Mesendoderm (in vitro differentiated cells): Measurements from ENCODE around the gene SPR.
A peak's percentile ranks its signal among the peaks of the same experiment; 100 is the strongest.

ENCODE experiments used
- DNase-seq: peaks from one replicate; pipeline ENCODE4 v3.0.0; 2013
- H2AK5ac ChIP-seq: 2 replicates; pipeline ENCODE4 v1.6.1; 2013; ENCODE audit warnings: low read length, inconsistent platforms
- H2BK120ac ChIP-seq: 2 replicates; pipeline ENCODE4 v1.6.1; 2013; ENCODE audit warnings: low read depth, mild to moderate bottlenecking, low read length, moderate library complexity, mixed read lengths
- H2BK15ac ChIP-seq: replicated peaks from 2 replicates; pipeline ENCODE4 v1.6.1; 2013; ENCODE audit warnings: low read depth, mild to moderate bottlenecking, moderate library complexity
- H2BK5ac ChIP-seq: 2 replicates; pipeline ENCODE4 v1.6.1; 2013; ENCODE audit warnings: low read length, inconsistent platforms
- H3K18ac ChIP-seq: 2 replicates; pipeline ENCODE4 v1.6.1; 2013; ENCODE audit warnings: mild to moderate bottlenecking, low read length, mixed read lengths
- H3K23ac ChIP-seq: one replicate; pipeline ENCODE4 v1.6.1; 2013; ENCODE audit warnings: low read length
- H3K27ac ChIP-seq: 2 replicates; pipeline ENCODE4 v1.5.1; 2013; ENCODE audit warnings: low read depth, mild to moderate bottlenecking, inconsistent platforms, low read length, moderate library complexity
- H3K27me3 ChIP-seq: 2 replicates; pipeline ENCODE4 v1.6.1; 2013; ENCODE audit warnings: low read length, control low read depth, mild to moderate bottlenecking, inconsistent platforms; ENCODE audit not compliant: insufficient read depth, poor library complexity
- H3K36me3 ChIP-seq: 2 replicates; pipeline ENCODE4 v1.6.1; 2013; ENCODE audit warnings: low read length, inconsistent platforms; ENCODE audit not compliant: control insufficient read depth, insufficient read depth
- H3K4ac ChIP-seq: one replicate; pipeline ENCODE4 v1.6.1; 2013; ENCODE audit warnings: low read depth, mild to moderate bottlenecking, low read length, moderate library complexity
- H3K4me1 ChIP-seq: 2 replicates; pipeline ENCODE4 v1.6.1; 2013; ENCODE audit warnings: low read depth, low read length, inconsistent platforms; ENCODE audit not compliant: control insufficient read depth
- H3K4me2 ChIP-seq: 2 replicates; pipeline ENCODE4 v1.6.1; 2013; ENCODE audit warnings: low read length
- H3K4me3 ChIP-seq: 2 replicates; pipeline ENCODE4 v1.5.1; 2013; ENCODE audit warnings: mild to moderate bottlenecking, low read length
- H3K56ac ChIP-seq: one replicate; pipeline ENCODE4 v1.6.1; 2013; ENCODE audit warnings: low read length
- H3K79me1 ChIP-seq: 2 replicates; pipeline ENCODE4 v1.6.1; 2013; ENCODE audit warnings: low read length, inconsistent platforms
- H3K79me2 ChIP-seq: 2 replicates; pipeline ENCODE4 v1.6.1; 2013; ENCODE audit warnings: mild to moderate bottlenecking, low read length; ENCODE audit not compliant: control insufficient read depth, insufficient read depth
- H3K9ac ChIP-seq: 2 replicates; pipeline ENCODE4 v1.6.1; 2013; ENCODE audit warnings: low read length, inconsistent platforms
- H4K5ac ChIP-seq: one replicate; pipeline ENCODE4 v1.6.1; 2013; ENCODE audit warnings: low read length
- H4K8ac ChIP-seq: one replicate; pipeline ENCODE4 v1.6.1; 2013; ENCODE audit warnings: low read depth, mild to moderate bottlenecking, control low read depth, low read length, moderate library complexity
- WGBS: extraction: QIAGEN DNeasy Blood & Tissue Kit; methylation state at CpG from one replicate; pipeline ENCODE4 v1.1.7; 2013; ENCODE audit warnings: low lambda C conversion rate, missing lambda C conversion rate; ENCODE audit not compliant: insufficient coverage; ENCODE audit errors: extremely low coverage; 5-methylcytosine and 5-hydroxymethylcytosine counted together

Gene SPR

DNA sequence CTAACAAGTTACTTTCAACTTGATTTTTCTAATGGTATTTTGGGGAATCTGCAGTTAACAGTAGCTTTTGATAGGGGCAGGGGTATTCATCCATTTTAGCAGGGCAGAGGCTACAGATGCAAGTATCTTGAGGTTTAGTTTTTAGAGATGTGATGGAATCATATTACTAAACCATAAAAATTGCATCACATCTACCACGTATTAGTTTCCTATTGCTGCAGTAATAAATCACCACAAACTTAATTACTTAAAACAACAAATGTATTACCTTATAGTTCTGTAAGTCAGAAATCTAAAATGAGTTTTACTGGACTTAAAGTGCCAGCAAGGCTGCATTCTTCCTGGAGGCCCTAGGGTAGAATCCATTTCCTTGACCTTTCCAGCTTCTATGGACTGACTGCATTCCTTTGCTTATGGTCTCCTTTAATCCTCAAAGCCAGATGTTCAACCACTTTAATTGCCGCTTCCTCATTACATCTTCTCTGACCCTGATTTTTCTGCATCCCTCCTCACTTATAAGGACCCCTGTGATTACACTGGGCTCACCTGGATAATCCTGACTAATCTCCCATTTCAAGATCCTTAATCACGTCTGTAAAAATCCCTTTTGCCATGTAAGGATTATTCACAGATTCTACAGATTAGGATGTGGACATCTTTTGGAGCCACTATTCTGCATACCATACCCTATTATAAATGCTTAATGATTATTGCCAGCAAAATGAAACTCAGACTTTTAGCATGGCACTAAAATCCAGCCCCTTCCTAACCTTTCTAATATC lies 39.5 kb upstream of the SPR start:
- Histone ChIP-seq H3K79me2 (no peaks in the 10 kb centered on the region), H3K4me1 (peaks cover 2% of the 10 kb centered on the region), H4K8ac (no peak overlapping the region), H3K4me2 (no peak overlapping the region), H2BK15ac (no peak overlapping the region), H3K27ac (no peak overlapping the region), H3K9ac (no peak overlapping the region), H3K27me3 (no peaks in the 10 kb centered on the region), H3K79me1 (no peaks in the 10 kb centered on the region), H3K4ac (no peak overlapping the region), H2BK120ac (no peak overlapping the region), H2AK5ac (no peak overlapping the region), H3K4me3 (no peak overlapping the region), H3K18ac (no peak overlapping the region), H4K5ac (no peak overlapping the region), H3K36me3 (no peaks in the 10 kb centered on the region), H2BK5ac (no peak overlapping the region), H3K56ac (no peak overlapping the region), H3K23ac (no peak overlapping the region)
- no peak for DNase-seq
- no CpG with 5 or more reads among the region's 3 CpGs for WGBS

DNA sequence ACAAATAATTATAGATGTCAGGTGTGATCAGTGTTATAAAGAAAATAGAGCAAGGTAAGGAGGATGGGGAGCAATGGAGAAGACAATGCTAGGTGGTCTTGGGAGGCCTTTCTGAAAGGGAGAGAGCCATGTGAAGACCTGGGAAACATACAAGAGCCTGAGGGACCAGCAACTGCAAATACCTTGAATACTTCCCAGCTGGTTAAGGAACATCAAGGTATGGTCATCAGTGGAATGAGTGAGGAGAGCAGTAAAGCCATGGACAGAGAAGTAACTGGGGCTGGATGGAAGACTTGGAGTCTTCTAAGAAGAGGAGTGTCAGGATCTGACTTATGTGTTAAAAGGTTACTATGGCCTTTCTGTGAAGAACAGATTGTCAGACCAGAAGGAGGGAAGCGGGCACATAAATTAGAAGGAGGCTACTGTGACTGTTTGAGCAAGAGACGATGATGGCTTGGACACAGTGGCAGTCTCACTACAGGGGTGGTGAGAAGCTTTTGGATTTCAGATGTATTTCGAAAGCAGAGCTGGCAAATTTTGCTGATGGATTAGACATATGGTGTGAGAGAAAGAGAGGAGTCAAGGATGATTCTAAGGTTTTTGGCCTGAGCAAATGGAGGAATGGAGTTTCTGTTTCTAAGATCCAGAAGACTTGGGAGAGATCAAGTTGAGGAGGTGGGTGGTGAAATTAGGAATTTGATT lies 38.6 kb upstream of the SPR start:
- Histone ChIP-seq H2BK15ac (no peak overlapping the region), H3K27ac (no peak overlapping the region), H3K27me3 (no peaks in the 10 kb centered on the region), H4K5ac (no peak overlapping the region), H3K23ac (no peak overlapping the region), H3K4me3 (no peak overlapping the region), H3K79me1 (no peaks in the 10 kb centered on the region), H4K8ac (no peak overlapping the region), H3K56ac (no peak overlapping the region), H2BK120ac (no peak overlapping the region), H2BK5ac (no peak overlapping the region), H3K36me3 (no peaks in the 10 kb centered on the region), H3K4me2 (no peak overlapping the region), H3K79me2 (no peaks in the 10 kb centered on the region), H2AK5ac (no peak overlapping the region), H3K18ac (no peak overlapping the region), H3K4me1 (peaks cover 2% of the 10 kb centered on the region), H3K4ac (no peak overlapping the region), H3K9ac (no peak overlapping the region)
- WGBS = no CpG with 5 or more reads among the region's 3 CpGs
- DNase-seq = no peak

DNA sequence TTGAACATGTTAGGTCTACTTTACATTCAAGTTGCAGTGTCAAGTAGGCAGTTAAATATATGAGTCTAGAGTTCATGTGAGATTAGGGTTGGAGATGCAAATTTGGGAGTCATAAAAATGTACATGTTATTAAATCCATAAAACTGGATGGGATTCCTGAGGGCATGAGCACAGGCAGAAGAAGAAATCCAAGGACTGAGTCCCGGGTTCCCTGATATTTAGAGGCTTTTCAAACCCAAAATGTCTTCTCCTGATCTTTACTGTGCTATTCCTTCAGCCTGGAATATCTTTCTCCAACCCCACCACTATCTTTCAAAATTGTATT lies 38.1 kb upstream of the SPR start:
- no CpG with 5 or more reads among the region's 1 CpG for WGBS
- no peak for DNase-seq
- no peak overlapping the region for H2BK120ac ChIP-seq

DNA sequence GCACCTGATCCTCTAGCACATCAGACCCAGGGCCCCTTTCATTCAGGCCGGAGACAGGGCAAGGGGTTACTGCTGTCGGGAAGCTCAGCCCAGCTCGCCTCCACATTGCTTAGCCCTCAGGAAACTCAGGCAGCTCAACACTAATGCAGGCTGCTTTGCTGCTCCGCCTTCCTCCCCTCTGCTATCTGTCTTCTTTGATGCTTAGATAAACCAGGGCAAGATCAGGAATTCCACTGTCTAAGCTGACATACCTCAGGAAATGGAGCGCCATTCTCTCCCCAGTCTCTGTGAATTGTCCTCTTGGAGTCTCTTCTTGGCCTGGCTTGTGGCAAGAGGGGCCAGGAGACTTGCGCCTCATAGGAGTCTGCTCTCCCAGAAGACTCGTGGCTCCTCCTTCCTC lies 35.9 kb upstream of the SPR start:
- H4K5ac ChIP-seq = no peak overlapping the region
- H3K4me2 ChIP-seq = no peak overlapping the region
- peak overlapping the region; percentile 9 for H3K56ac ChIP-seq
- H2BK15ac ChIP-seq = no peak overlapping the region
- WGBS = no CpG with 5 or more reads among the region's 7 CpGs
- no peak overlapping the region for H3K18ac ChIP-seq
- no peaks in the 10 kb centered on the region for H3K36me3 ChIP-seq
- no peak overlapping the region for H2BK5ac ChIP-seq
- peaks cover 2% of the 10 kb centered on the region for H3K4me1 ChIP-seq
- H4K8ac ChIP-seq = no peak overlapping the region
- no peak overlapping the region for H3K4ac ChIP-seq
- H3K79me2 ChIP-seq = no peaks in the 10 kb centered on the region
- H3K27ac ChIP-seq = no peak overlapping the region
- no peak overlapping the region for H2AK5ac ChIP-seq
- no peak overlapping the region for H2BK120ac ChIP-seq
- DNase-seq = peak; percentile 92
- no peaks in the 10 kb centered on the region for H3K27me3 ChIP-seq
- no peak overlapping the region for H3K9ac ChIP-seq
- no peaks in the 10 kb centered on the region for H3K79me1 ChIP-seq
- H3K23ac ChIP-seq = no peak overlapping the region
- no peak overlapping the region for H3K4me3 ChIP-seq

More for the DNA sequence above, 38.1 kb upstream of the SPR start:
- Histone ChIP-seq H3K56ac (no peak overlapping the region), H3K36me3 (no peaks in the 10 kb centered on the region), H3K4me2 (no peak overlapping the region), H4K8ac (no peak overlapping the region), H2BK15ac (no peak overlapping the region), H3K4me3 (no peak overlapping the region), H3K4me1 (peaks cover 2% of the 10 kb centered on the region), H3K79me1 (no peaks in the 10 kb centered on the region), H2AK5ac (no peak overlapping the region), H3K27me3 (no peaks in the 10 kb centered on the region), H3K27ac (no peak overlapping the region), H2BK5ac (no peak overlapping the region), H3K23ac (no peak overlapping the region), H3K4ac (no peak overlapping the region), H3K18ac (no peak overlapping the region), H3K9ac (no peak overlapping the region), H4K5ac (no peak overlapping the region), H3K79me2 (no peaks in the 10 kb centered on the region)

DNA sequence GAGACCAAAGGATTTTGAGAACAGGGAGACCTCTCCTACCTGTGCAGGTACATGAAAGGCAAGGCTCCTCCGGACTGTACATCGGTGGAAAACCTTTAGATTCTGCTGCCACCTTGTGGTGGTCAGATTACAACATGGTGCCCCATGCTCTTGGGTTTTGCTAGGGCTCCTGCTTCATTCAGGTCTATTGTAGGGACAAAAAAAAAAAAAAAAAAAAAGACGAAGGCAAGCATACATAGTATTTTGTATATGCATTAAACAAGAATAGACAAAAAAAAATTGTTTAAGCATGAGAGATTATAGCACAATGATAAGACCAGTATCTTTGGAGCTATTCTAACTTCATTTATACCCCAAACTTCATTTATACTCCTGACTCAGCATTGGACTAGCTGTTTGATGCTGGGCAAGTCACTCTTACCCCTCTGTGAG lies 27.4 kb upstream of the SPR start:
- Histone ChIP-seq H3K18ac (no peak overlapping the region), H2BK5ac (no peak overlapping the region), H2BK120ac (no peak overlapping the region), H3K79me2 (no peaks in the 10 kb centered on the region), H3K27me3 (no peaks in the 10 kb centered on the region), H3K4me2 (no peak overlapping the region), H3K23ac (no peak overlapping the region), H2BK15ac (no peak overlapping the region), H3K9ac (no peak overlapping the region), H4K8ac (no peak overlapping the region), H3K4ac (no peak overlapping the region), H3K4me1 (peaks cover 2% of the 10 kb centered on the region), H3K36me3 (no peaks in the 10 kb centered on the region), H2AK5ac (no peak overlapping the region), H3K27ac (no peak overlapping the region), H3K56ac (no peak overlapping the region), H3K79me1 (no peaks in the 10 kb centered on the region), H3K4me3 (no peak overlapping the region), H4K5ac (no peak overlapping the region)
- WGBS = no CpG with 5 or more reads among the region's 3 CpGs
- peak; percentile 85 for DNase-seq
